GM23248 (cell line): ENCODE results near the gene KAZN.

Experiments used
- EZH2 ChIP-seq: fragments of 200-600 bp; sonication (generic); IDR thresholded peaks from 2 replicates; pipeline ENCODE4 v1.6.1; 2018; ENCODE audit warnings: antibody characterized with exemption, mild to moderate bottlenecking; ENCODE audit not compliant: insufficient read depth, poor library complexity, severe bottlenecking
- EZH2phosphoT487 ChIP-seq: fragments of 200-600 bp; sonication (generic); IDR thresholded peaks from 2 replicates; pipeline ENCODE4 v1.6.1; 2018; ENCODE audit warnings: antibody characterized with exemption, moderate library complexity, mild to moderate bottlenecking, low read depth; ENCODE audit not compliant: insufficient read depth

DNA sequence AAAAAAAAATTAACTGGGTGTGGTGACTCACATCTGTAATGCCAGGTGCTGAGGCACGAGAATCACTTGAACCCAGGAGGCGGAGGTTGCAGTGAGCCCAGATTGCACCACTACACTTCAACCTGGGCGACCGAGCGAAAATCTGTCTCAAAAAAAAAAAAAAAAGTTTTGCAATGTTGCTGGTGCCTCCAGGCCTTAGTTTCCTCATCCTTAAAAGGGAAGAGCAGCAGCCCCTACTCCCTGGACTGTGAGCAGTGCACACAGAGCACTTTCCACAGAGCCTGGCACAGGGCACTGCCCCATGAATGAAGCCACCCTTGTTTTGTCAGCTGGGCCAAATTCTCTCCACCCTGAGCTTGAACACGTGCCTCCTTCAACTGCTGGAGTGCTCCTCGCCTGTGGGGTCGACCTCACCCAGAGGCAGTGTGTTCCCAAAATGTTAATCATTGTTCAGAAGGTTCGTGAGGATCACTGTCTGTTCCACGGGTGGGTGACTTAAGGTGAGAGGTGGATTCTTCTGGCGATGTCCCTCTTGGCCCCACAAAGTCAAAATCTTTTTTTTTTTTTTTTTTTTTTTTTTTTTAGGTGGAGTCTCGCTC, 402.9 kb downstream of the KAZN start:
- TF ChIP-seq EZH2phosphoT487 (no peak), EZH2 (no peak)
